Effector memory CD4-positive, alpha-beta T cell (primary cell): ENCODE measurements around the gene SH2D1A.

Experiments
- DNase-seq, 3 donors: peaks; one replicate each; pipeline ENCODE4 v3.0.0-alpha.2; 2020
- H3K27ac ChIP-seq: 2 replicates; pipeline ENCODE4 v1.7.0; 2013; ENCODE audit warnings: mild to moderate bottlenecking, low read length, moderate library complexity; ENCODE audit not compliant: insufficient read depth, poor library complexity, severe bottlenecking
- H3K27me3 ChIP-seq: replicated peaks from 2 replicates; pipeline ENCODE4 v1.7.0; 2013; ENCODE audit warnings: mild to moderate bottlenecking, low read length; ENCODE audit not compliant: insufficient read depth, control insufficient read depth, poor library complexity, severe bottlenecking
- H3K36me3 ChIP-seq: 2 replicates; pipeline ENCODE4 v1.7.0; 2013; ENCODE audit warnings: mild to moderate bottlenecking, low read length, moderate library complexity; ENCODE audit not compliant: control insufficient read depth, insufficient read depth
- H3K4me1 ChIP-seq: 2 replicates; pipeline ENCODE4 v1.7.0; 2013; ENCODE audit warnings: low read length, mild to moderate bottlenecking; ENCODE audit not compliant: control insufficient read depth, insufficient read depth, poor library complexity, severe bottlenecking
- H3K4me3 ChIP-seq: 2 replicates; pipeline ENCODE4 v1.7.0; 2013; ENCODE audit warnings: low read length, low read depth, mild to moderate bottlenecking; ENCODE audit not compliant: insufficient read depth, poor library complexity, severe bottlenecking
- H3K9me3 ChIP-seq: 2 replicates; pipeline ENCODE4 v1.7.0; 2013; ENCODE audit warnings: mild to moderate bottlenecking, low read length, moderate library complexity; ENCODE audit not compliant: control insufficient read depth

Gene SH2D1A

DNA sequence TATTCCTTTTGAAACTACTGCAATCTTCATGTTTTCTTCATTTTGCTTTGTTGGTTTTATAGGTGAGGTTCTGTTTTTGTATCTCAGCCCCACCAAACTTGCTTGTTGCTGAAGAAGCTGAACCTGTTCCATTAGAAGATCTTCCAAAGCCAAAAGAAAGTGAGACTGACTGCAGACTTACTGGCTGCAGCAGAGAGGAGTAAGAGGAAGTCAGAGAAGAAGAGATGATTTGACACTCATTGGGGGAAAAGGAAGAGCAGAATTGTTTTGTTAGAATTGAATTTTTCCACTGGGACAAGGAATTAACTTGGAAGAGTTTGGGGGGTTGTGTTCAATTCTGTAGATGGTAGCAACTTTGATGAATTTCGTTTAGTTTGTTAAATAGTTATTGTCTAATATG is 10.8 kb upstream of the SH2D1A start:
- Histone ChIP-seq H3K36me3 (no peaks in the 10 kb centered on the region), H3K27ac (no peak overlapping the region), H3K4me3 (no peak overlapping the region), H3K9me3 (no peaks in the 10 kb centered on the region), H3K4me1 (no peaks in the 10 kb centered on the region), H3K27me3 (no peaks in the 10 kb centered on the region)
- DNase-seq: no peak

DNA sequence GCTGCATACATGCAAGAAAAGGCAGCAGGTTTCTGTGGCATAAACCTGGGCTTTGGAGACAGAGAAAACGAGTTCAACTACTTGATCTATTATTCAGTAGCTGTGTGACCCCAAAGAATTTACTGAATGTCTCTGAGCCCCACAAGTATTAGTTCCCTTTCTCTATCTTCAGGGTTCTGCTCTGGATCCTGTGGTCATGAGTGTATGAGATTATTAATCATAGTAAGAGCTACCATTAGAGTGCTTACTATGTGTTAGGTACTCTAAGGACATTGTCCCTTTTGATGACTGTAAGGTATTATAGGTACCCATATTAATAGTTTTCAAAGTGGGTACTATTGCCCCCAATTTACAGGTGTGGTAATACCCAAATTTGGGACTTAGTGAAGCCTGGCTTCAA is 8.4 kb upstream of the SH2D1A start:
- Histone ChIP-seq H3K36me3 (no peaks in the 10 kb centered on the region), H3K4me1 (no peaks in the 10 kb centered on the region), H3K27me3 (no peaks in the 10 kb centered on the region), H3K9me3 (no peaks in the 10 kb centered on the region), H3K4me3 (no peak overlapping the region), H3K27ac (no peak overlapping the region)
- no peak for DNase-seq

DNA sequence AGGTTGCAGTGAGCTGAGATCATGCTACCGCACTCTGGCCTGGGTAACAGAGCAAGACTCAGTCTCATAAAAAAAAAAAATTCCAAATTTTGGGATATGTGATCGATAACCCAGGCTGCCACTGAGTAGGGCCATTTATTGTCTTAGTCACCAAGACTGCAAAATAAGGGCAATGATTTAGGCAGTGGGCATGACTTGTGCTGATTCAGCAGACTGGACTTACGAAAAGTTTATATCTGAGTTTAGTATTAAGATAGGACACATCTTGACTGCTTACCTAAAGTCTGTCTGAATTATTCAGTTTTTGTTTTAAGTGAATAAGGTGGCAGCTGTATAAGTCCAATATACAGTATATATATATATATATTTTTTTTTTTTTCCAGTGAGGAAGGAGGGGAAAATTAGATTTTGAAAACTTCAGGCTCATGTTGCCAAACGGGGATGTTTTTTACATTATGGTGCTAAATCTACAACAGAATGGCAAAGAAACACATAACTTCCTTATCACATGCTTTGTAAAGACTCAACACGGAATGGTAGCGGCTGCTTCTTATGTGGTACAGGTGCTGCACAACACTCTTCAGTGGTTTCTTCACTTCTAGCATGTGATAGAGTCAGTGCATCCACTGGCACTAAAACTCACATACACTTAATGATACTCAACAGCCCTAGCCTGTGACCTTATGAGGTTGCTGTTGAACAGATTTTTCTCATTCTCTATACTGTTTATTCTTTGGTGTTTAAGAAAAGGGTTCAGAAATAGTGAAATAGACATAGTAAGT is 7.4 kb upstream of the SH2D1A start:
- no peak for DNase-seq
- no peaks in the 10 kb centered on the region for H3K4me1 ChIP-seq
- no peaks in the 10 kb centered on the region for H3K36me3 ChIP-seq
- no peaks in the 10 kb centered on the region for H3K27me3 ChIP-seq
- no peak overlapping the region for H3K27ac ChIP-seq
- no peaks in the 10 kb centered on the region for H3K9me3 ChIP-seq
- no peak overlapping the region for H3K4me3 ChIP-seq

DNA sequence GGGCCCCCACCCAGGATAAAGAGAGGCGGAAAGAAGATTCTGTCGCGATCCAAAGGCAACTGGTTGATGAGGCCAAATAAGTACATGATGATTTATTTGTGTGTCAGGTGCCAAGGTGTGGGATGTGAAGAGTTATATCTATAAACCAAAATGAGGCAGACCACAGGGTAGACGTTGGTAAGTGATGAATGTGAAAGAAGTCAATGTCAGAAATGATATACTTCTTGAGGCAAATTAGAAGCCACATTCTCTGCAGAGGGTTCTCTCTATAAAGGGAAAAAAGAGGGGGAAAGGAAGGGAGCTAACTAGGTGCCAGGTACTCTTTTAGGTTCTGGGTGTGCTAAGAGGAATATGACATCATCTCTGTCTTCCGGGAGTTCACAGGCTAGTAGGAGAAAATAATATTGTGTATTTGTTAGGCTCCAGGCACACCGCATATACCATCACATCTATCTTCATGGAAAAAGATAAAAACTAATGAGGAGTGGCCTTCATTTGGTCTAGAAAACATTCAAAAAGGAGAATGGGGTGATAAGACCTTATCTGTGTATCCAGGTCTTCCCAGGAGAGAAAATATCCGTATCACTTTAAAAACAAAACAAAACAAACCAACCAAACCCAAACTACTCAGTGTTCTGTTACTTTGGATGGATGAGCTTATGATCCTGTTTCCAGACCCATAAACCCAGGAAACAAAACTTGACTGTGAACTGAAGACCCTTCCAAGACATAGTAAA is 4.8 kb upstream of the SH2D1A start:
- no peaks in the 10 kb centered on the region for H3K27me3 ChIP-seq
- H3K9me3 ChIP-seq: no peaks in the 10 kb centered on the region
- DNase-seq: no peak
- H3K4me1 ChIP-seq: peaks cover 6% of the 10 kb centered on the region
- no peaks in the 10 kb centered on the region for H3K36me3 ChIP-seq
- no peak overlapping the region for H3K4me3 ChIP-seq
- peak overlapping the region; percentile 57 for H3K27ac ChIP-seq

DNA sequence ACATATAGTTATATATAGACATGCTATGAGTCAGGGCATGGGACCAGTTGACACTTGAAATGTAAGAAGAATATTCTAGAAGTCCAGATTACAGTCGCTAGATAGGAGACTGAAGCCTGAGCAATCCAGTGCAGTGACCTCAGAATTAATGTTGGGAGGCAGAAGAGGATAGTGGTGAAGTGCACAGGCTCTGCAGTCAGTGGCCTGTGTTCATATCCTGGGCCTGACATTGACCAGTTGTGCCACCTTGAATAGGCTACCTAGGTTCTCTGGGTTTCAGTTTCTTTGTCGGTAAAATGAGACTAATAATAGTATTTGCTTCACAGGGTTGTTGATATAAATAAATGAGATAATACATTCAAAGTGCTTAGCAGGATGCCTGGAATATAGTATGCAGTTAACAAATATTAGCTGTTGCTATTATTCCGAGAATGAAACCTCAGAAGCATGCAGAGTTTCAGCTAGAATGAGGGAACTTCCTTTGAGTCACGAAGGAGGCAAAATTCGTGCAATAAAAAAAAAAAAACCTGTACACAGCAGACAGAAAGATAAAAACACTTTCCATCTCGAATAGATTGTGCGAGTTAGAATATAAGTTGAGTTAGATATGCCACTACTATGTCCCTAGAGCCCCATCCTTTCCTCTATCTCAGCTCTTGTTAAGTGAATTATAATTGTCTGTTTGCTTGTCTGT is 4.0 kb upstream of the SH2D1A start:
- H3K4me1 ChIP-seq: peaks cover 6% of the 10 kb centered on the region
- H3K27ac ChIP-seq: peak overlapping the region; percentile 57
- peak overlapping the region; percentile 32 for H3K4me3 ChIP-seq
- no peak for DNase-seq
- H3K9me3 ChIP-seq: no peaks in the 10 kb centered on the region
- no peaks in the 10 kb centered on the region for H3K27me3 ChIP-seq
- no peaks in the 10 kb centered on the region for H3K36me3 ChIP-seq

DNA sequence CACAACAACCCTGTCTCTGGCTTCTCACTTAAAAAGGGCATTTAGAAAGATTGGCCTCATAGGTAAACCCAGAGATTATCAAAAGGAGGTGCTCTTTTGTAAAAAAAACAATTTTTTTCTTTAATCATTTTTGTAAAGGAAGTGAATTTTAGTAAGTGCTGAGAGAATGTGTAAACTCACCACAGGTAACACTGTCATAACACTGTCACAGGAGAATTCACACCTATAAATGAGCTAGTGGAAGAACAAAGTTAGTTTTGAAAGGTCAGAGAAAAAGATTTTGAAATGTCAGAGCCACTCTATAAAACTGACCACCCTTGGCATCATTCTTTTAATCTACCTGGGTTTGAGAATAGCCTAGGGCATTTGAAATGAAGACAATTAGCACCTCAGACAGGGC is 3.3 kb upstream of the SH2D1A start:
- H3K4me1 ChIP-seq: peaks cover 6% of the 10 kb centered on the region
- no peak for DNase-seq
- no peaks in the 10 kb centered on the region for H3K9me3 ChIP-seq
- no peak overlapping the region for H3K4me3 ChIP-seq
- H3K27me3 ChIP-seq: no peaks in the 10 kb centered on the region
- H3K36me3 ChIP-seq: no peaks in the 10 kb centered on the region
- peak overlapping the region; percentile 57 for H3K27ac ChIP-seq

DNA sequence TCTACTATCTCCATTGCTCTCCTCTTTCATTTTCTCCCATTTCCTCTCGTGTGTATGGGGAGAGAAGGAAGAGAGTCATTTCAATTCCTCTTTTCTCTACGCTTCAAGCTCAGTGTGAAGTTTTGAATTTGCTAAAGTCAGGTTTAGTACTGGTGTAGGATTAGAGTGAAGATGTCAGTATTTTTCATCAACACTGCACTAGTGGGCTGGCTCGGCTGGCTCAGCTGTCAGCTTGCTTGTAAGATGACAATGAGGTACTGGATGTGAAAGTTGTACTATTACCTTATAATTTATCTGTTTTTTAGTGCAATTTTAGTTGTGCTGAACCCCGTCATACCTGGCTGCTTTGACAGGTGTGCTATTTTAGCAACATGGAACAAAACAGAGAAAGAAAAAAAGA is 2.1 kb upstream of the SH2D1A start:
- no peak for DNase-seq
- no peak overlapping the region for H3K27ac ChIP-seq
- H3K36me3 ChIP-seq: no peaks in the 10 kb centered on the region
- H3K4me1 ChIP-seq: peaks cover 6% of the 10 kb centered on the region
- H3K4me3 ChIP-seq: no peak overlapping the region
- H3K9me3 ChIP-seq: no peaks in the 10 kb centered on the region
- no peaks in the 10 kb centered on the region for H3K27me3 ChIP-seq

DNA sequence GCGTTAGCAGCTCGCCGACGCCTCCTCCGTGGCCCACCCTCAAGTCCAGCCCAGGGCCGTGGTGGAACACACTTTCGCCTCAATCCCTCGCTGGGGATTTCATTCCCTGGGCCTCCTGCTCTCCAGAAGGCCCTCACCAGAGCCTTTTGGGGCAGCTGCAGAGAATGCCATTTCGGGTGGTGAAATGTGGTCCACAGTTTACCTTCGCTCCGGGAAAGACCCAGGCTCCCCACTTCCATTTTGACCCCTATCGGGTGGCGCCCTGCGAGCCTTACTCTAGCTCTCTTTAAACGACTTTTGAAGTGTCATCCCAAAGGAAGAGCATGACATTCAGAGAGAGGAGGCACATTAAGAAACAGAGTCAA is 496 bp downstream of the SH2D1A start:
- H3K36me3 ChIP-seq: no peaks in the 10 kb centered on the region
- H3K27me3 ChIP-seq: no peaks in the 10 kb centered on the region
- H3K9me3 ChIP-seq: no peaks in the 10 kb centered on the region
- DNase-seq: no peak
- peak overlapping the region; percentile 58 for H3K4me3 ChIP-seq
- H3K4me1 ChIP-seq: peaks cover 6% of the 10 kb centered on the region
- H3K27ac ChIP-seq: peak overlapping the region; percentile 78

DNA sequence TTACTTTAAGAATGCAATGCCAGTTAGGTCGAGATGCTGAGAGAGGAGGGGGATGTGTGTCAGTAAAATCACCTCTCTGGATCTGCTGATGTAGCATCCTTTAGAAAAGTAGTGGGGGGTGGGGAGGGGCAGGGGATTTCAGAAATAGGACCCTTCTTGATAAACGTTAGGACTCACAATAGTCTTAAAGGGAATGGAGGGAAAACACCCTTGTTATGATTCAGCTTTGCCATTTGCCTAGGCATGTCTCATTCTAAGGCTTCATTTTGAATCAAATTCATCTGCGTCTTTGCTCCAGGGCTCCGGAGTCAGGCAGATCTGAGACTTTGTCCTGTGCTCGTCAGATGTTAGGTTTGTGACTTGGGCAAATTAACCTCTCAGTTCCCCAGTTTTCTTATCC is 879 bp downstream of the SH2D1A start:
- Histone ChIP-seq H3K27me3 (no peaks in the 10 kb centered on the region), H3K4me1 (peaks cover 6% of the 10 kb centered on the region), H3K36me3 (no peaks in the 10 kb centered on the region), H3K4me3 (peak overlapping the region; percentile 58), H3K27ac (peak overlapping the region; percentile 78), H3K9me3 (no peaks in the 10 kb centered on the region)
- no peak for DNase-seq

DNA sequence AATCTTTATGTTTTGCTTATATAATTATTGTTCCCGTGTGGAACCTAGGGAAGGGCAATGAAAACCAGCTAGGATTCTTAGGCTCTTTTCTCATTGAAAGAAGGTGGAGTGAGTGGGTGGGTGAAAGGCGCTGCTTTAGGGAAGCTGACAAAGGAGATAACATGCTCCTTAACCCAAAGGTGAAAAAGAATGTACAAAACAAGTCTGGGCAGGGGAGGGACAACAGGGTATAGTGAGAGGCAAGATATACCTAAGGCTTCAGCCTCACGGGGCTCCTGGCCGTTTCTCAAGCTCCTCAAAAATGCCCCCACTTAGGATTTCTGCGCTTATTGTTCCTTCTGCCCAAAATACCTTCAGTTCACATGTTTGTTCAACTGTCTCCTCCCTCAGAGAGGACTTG is 1.8 kb downstream of the SH2D1A start:
- H3K27ac ChIP-seq: peak overlapping the region; percentile 78
- no peaks in the 10 kb centered on the region for H3K9me3 ChIP-seq
- no peaks in the 10 kb centered on the region for H3K36me3 ChIP-seq
- H3K4me1 ChIP-seq: peaks cover 9% of the 10 kb centered on the region
- DNase-seq: no peak
- peak overlapping the region; percentile 58 for H3K4me3 ChIP-seq
- H3K27me3 ChIP-seq: no peaks in the 10 kb centered on the region
